ENCODE data around the gene LSS. TPM values are rescaled to one million over a fixed set of nuclear protein-coding genes. Genes with fewer than 3 reads are reported as not detected.

The LSS gene
- total RNA-seq, 1 experiment from 2014 or later = 121 TPM

- intact Hi-C loops (cut with micrococcal nuclease; ENCODE audit: unreplicated experiment) = no loop called here
- POLR2A ChIA-PET = no interaction called here
These were observed 65.2 kb downstream of the LSS start for GRCh38 chr21:46163380-46163779.

GRCh38 chr21:46161633-46162592 is 66.7 kb downstream of the LSS start:
- ChIA-PET CTCF (no interaction called here), POLR2A (no interaction called here)
- H3K4me3 Mint-ChIP-seq (ENCODE audit: unreplicated experiment) = no peak overlapping the region
- no peak for DNase-seq
- Histone ChIP-seq H3K36me3 (ENCODE audit: control insufficient read depth, insufficient read depth, low read length) (no peaks in the 10 kb centered on the region), H3K27me3 (replicated peaks; ENCODE audit: control insufficient read depth, insufficient read depth, low read length) (no peaks in the 10 kb centered on the region), H3K4me3 (ENCODE audit: low read depth, low read length) (no peak overlapping the region), H3K4me1 (peaks cover 7% of the 10 kb centered on the region; the same call in 1 of the 2 replicates), H3K9me3 (peaks cover 6% of the 10 kb centered on the region; the same call in 1 of the 2 replicates)
- peaks cover 37% of the 10 kb centered on the region for H3K36me3 Mint-ChIP-seq (ENCODE audit: insufficient read depth, unreplicated experiment)
- H3K9me3 Mint-ChIP-seq (ENCODE audit: unreplicated experiment) = no peaks in the 10 kb centered on the region
- intact Hi-C loops (cut with micrococcal nuclease; ENCODE audit: unreplicated experiment) = no loop called here
- BruUV-seq (replicated peaks) = no TSS peak
- H3K27me3 Mint-ChIP-seq (ENCODE audit: insufficient read depth, unreplicated experiment) = no peaks in the 10 kb centered on the region
- TF ChIP-seq CTCF (IDR thresholded peaks at IDR 0.05; ENCODE audit: insufficient read depth in 1 of 2, low read depth in 1 of 2, low read length in 1 of 2, severe bottlenecking in 1 of 2, unreplicated experiment in 1 of 2) = no peak
- no peak overlapping the region for H3K27ac Mint-ChIP-seq (ENCODE audit: unreplicated experiment)
- H3K4me1 Mint-ChIP-seq (ENCODE audit: low read depth, unreplicated experiment) = peaks cover 10% of the 10 kb centered on the region

More at GRCh38 chr21:46163380-46163779, 65.2 kb downstream of the LSS start:
- Histone ChIP-seq H3K9me3 (peaks cover 6% of the 10 kb centered on the region; the same call in 1 of the 2 replicates), H3K4me3 (ENCODE audit: low read depth, low read length) (no peak overlapping the region), H3K27me3 (replicated peaks; ENCODE audit: control insufficient read depth, insufficient read depth, low read length) (no peaks in the 10 kb centered on the region), H3K4me1 (peaks cover 7% of the 10 kb centered on the region; the same call in 1 of the 2 replicates), H3K36me3 (ENCODE audit: control insufficient read depth, insufficient read depth, low read length) (no peaks in the 10 kb centered on the region)
- Mint-ChIP-seq H3K9me3 (ENCODE audit: unreplicated experiment) (no peaks in the 10 kb centered on the region), H3K27ac (ENCODE audit: unreplicated experiment) (no peak overlapping the region), H3K4me1 (ENCODE audit: low read depth, unreplicated experiment) (peaks cover 10% of the 10 kb centered on the region), H3K36me3 (ENCODE audit: insufficient read depth, unreplicated experiment) (peaks cover 34% of the 10 kb centered on the region), H3K4me3 (ENCODE audit: unreplicated experiment) (no peak overlapping the region), H3K27me3 (ENCODE audit: insufficient read depth, unreplicated experiment) (no peaks in the 10 kb centered on the region)
- CTCF ChIA-PET = no interaction called here
- no TSS peak for BruUV-seq (replicated peaks)
- DNase-seq = no peak
- TF ChIP-seq CTCF (IDR thresholded peaks at IDR 0.05; ENCODE audit: insufficient read depth in 1 of 2, low read depth in 1 of 2, low read length in 1 of 2, severe bottlenecking in 1 of 2, unreplicated experiment in 1 of 2) = no peak

GRCh38 chr21:46160907-46161632 is 67.5 kb downstream of the LSS start:
- no peaks in the 10 kb centered on the region for H3K27me3 ChIP-seq (replicated peaks; ENCODE audit: control insufficient read depth, insufficient read depth, low read length)
- no peak for TF ChIP-seq CTCF (IDR thresholded peaks at IDR 0.05; ENCODE audit: insufficient read depth in 1 of 2, low read depth in 1 of 2, low read length in 1 of 2, severe bottlenecking in 1 of 2, unreplicated experiment in 1 of 2)
- peak in 1 of 2 experiments; percentile 33 for DNase-seq
- Mint-ChIP-seq H3K4me1 (ENCODE audit: low read depth, unreplicated experiment) (peaks cover 11% of the 10 kb centered on the region), H3K9me3 (ENCODE audit: unreplicated experiment) (no peaks in the 10 kb centered on the region), H3K4me3 (ENCODE audit: unreplicated experiment) (no peak overlapping the region), H3K27ac (ENCODE audit: unreplicated experiment) (no peak overlapping the region), H3K27me3 (ENCODE audit: insufficient read depth, unreplicated experiment) (no peaks in the 10 kb centered on the region), H3K36me3 (ENCODE audit: insufficient read depth, unreplicated experiment) (peaks cover 37% of the 10 kb centered on the region)
- ChIA-PET POLR2A (no interaction called here), CTCF (no interaction called here)
- intact Hi-C loops (cut with micrococcal nuclease; ENCODE audit: unreplicated experiment) = no loop called here
- H3K4me1 ChIP-seq = peaks cover 7% of the 10 kb centered on the region; the same call in 1 of the 2 replicates
- H3K9me3 ChIP-seq = peaks cover 6% of the 10 kb centered on the region; the same call in 1 of the 2 replicates
- BruUV-seq (replicated peaks) = no TSS peak
- no peak overlapping the region for H3K4me3 ChIP-seq (ENCODE audit: low read depth, low read length)
- no peaks in the 10 kb centered on the region for H3K36me3 ChIP-seq (ENCODE audit: control insufficient read depth, insufficient read depth, low read length)
